Transverse colon (tissue), 3 donors: ENCODE results near the gene LSM12.

Source experiments
- EP300 ChIP-seq: sonication (generic); formaldehyde crosslinking; IDR thresholded peaks from one replicate; pipeline ENCODE4 v1.6.1; 2017; ENCODE audit warnings: antibody characterized with exemption, low read depth
- POLR2A ChIP-seq: fragments of 450-650 bp; IDR thresholded peaks from one replicate; pipeline ENCODE4 v1.6.1; 2016; ENCODE audit warnings: antibody characterized with exemption, mild to moderate bottlenecking, moderate library complexity
- TF ChIP-seq, protein P1 (sequence below), 5 experiments: fragments of 200-600 bp in 3 of 5; fragments of 450-650 bp in 2 of 5; sonication (generic) in 3 of 5; IDR thresholded peaks; 1 replicate in 2 of 5; 2 replicates in 3 of 5; pipeline ENCODE4 v1.5.1; 2016 to 2017; ENCODE audit warnings: antibody characterized with exemption in 5 of 5, inconsistent platforms in 3 of 5, mild to moderate bottlenecking in 2 of 5, moderate library complexity in 1 of 5

DNA sequence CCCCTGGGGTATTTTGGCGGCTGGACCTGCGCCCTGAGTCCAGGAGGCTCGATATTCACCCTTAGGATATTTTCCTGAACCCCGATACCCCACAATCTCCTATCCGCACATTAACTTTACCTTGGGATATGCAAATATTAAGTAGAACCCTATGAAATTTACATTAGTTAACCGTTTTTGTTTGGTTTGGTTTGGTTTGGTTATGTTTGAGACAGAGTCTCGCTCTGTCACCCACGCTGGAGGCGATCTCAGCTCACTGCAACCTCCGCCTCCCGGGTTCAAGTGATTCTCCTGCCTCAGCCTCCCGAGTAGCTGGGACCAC lies 71.4 kb downstream of the LSM12 start:
- TF ChIP-seq POLR2A (no peak), EP300 (no peak)
- TF ChIP-seq, protein P1, sequence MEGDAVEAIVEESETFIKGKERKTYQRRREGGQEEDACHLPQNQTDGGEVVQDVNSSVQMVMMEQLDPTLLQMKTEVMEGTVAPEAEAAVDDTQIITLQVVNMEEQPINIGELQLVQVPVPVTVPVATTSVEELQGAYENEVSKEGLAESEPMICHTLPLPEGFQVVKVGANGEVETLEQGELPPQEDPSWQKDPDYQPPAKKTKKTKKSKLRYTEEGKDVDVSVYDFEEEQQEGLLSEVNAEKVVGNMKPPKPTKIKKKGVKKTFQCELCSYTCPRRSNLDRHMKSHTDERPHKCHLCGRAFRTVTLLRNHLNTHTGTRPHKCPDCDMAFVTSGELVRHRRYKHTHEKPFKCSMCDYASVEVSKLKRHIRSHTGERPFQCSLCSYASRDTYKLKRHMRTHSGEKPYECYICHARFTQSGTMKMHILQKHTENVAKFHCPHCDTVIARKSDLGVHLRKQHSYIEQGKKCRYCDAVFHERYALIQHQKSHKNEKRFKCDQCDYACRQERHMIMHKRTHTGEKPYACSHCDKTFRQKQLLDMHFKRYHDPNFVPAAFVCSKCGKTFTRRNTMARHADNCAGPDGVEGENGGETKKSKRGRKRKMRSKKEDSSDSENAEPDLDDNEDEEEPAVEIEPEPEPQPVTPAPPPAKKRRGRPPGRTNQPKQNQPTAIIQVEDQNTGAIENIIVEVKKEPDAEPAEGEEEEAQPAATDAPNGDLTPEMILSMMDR (IDR thresholded peaks at IDR 0.05) = peak in 2 of 5 experiments; percentile 4 to 9
